Gastrocnemius medialis (tissue), 4 donors: Measurements from ENCODE around the gene AFF3.

ENCODE experiments used
- CTCF ChIP-seq, 5 experiments: fragments of 450-650 bp in 3 of 5; fragments of 200-600 bp in 2 of 5; sonication (generic) in 2 of 5; IDR thresholded peaks in 4 of 5; conservative IDR thresholded peaks in 1 of 5; 1 replicate in 4 of 5; 2 replicates in 1 of 5; pipeline ENCODE4 v1.5.1; 2016 to 2019; ENCODE audit warnings: antibody characterized with exemption in 5 of 5, mild to moderate bottlenecking in 3 of 5, moderate library complexity in 3 of 5
- POLR2A ChIP-seq, 2 donors: fragments of 450-650 bp; IDR thresholded peaks; one replicate each; pipeline ENCODE4 v1.6.1; 2017; ENCODE audit warnings: antibody characterized with exemption in 2 of 2, mild to moderate bottlenecking in 2 of 2, moderate library complexity in 2 of 2

GRCh38 chr2:100033976-100034375, 108.4 kb downstream of the AFF3 start:
- TF ChIP-seq CTCF (IDR thresholded peaks at IDR 0.05 in 4 of 5, conservative IDR thresholded peaks at IDR 0.05 in 1 of 5), result no peak
- TF ChIP-seq POLR2A (IDR thresholded peaks at IDR 0.05), result no peak
